SU-DHL-6 (cell line): Measurements from ENCODE around the gene RPL13A.

Experiments used
- H2AFZ ChIP-seq: fragments of 200-600 bp; sonication (generic); 2 replicates; pipeline ENCODE4 v1.6.1; 2014; ENCODE audit warnings: low read depth, mild to moderate bottlenecking, moderate library complexity, mixed read lengths, antibody characterized with exemption, low read length; ENCODE audit not compliant: severe bottlenecking
- H3F3A ChIP-seq: fragments of 200-600 bp; shearing (Covaris generic); 2 replicates; pipeline ENCODE4 v1.6.0; 2016; ENCODE audit warnings: antibody characterized with exemption, mild to moderate bottlenecking; ENCODE audit not compliant: insufficient read depth
- H3K27ac ChIP-seq: fragments of 200-600 bp; sonication (generic); 2 replicates; pipeline ENCODE4 v1.5.1; 2016; ENCODE audit warnings: low read depth, mild to moderate bottlenecking, low read length, moderate library complexity, mixed read lengths
- H3K27me3 ChIP-seq: fragments of 200-600 bp; sonication (generic), shearing (Covaris generic); 2 replicates; pipeline ENCODE4 v1.6.0; 2014; ENCODE audit warnings: mild to moderate bottlenecking, low read length
- H3K36me3 ChIP-seq: fragments of 200-600 bp; sonication (generic); 2 replicates; pipeline ENCODE4 v1.6.1; 2014; ENCODE audit warnings: mild to moderate bottlenecking, low read length, mixed read lengths
- H3K4me2 ChIP-seq: fragments of 300-600, 200-600 bp; shearing (Covaris generic), sonication (generic); 2 replicates; pipeline ENCODE4 v1.6.0; 2014; ENCODE audit warnings: low read length, low read depth, mild to moderate bottlenecking; ENCODE audit not compliant: poor library complexity, severe bottlenecking
- H3K4me3 ChIP-seq: fragments of 200-600 bp; sonication (generic); 2 replicates; pipeline ENCODE4 v1.5.1; 2014; ENCODE audit warnings: antibody characterized with exemption, low read length, mild to moderate bottlenecking, mixed read lengths; ENCODE audit not compliant: insufficient read depth, poor library complexity, severe bottlenecking
- H3K79me2 ChIP-seq: fragments of 200-600 bp; sonication (generic); 2 replicates; pipeline ENCODE4 v1.6.1; 2014; ENCODE audit warnings: mild to moderate bottlenecking, low read length, moderate library complexity; ENCODE audit not compliant: insufficient read depth
- H3K9ac ChIP-seq: fragments of 200-600 bp; sonication (generic); 2 replicates; pipeline ENCODE4 v1.7.0; 2014; ENCODE audit warnings: mild to moderate bottlenecking, low read length
- H3K9me2 ChIP-seq: fragments of 200-600 bp; sonication (generic); replicated peaks from 2 replicates; pipeline ENCODE4 v1.6.1; 2014; ENCODE audit warnings: low read length; ENCODE audit not compliant: insufficient read depth
- H3K9me3 ChIP-seq: fragments of 200-600 bp; sonication (generic); 2 replicates; pipeline ENCODE4 v1.6.1; 2014; ENCODE audit warnings: low read length, mixed read lengths; ENCODE audit not compliant: insufficient read depth
- H4K20me1 ChIP-seq: fragments of 200-600 bp; sonication (generic); 2 replicates; pipeline ENCODE4 v1.6.1; 2014; ENCODE audit warnings: low read depth, mild to moderate bottlenecking, antibody characterized with exemption, low read length, moderate library complexity, mixed read lengths
- EZH2phosphoT487 ChIP-seq: fragments of 200-600 bp; sonication (generic), shearing (Covaris generic); conservative IDR thresholded peaks from 2 replicates; pipeline ENCODE4 v1.6.1; 2018; ENCODE audit warnings: mild to moderate bottlenecking, antibody characterized with exemption, low read length, moderate library complexity, mixed read lengths
- TF ChIP-seq, protein P1 (sequence below): fragments of 200-600 bp; sonication (generic); IDR thresholded peaks from one replicate; pipeline ENCODE4 v1.5.1; 2017; ENCODE audit warnings: antibody characterized with exemption, mild to moderate bottlenecking, low read length, moderate library complexity; ENCODE audit not compliant: insufficient read depth, poor library complexity, severe bottlenecking

Gene RPL13A

DNA sequence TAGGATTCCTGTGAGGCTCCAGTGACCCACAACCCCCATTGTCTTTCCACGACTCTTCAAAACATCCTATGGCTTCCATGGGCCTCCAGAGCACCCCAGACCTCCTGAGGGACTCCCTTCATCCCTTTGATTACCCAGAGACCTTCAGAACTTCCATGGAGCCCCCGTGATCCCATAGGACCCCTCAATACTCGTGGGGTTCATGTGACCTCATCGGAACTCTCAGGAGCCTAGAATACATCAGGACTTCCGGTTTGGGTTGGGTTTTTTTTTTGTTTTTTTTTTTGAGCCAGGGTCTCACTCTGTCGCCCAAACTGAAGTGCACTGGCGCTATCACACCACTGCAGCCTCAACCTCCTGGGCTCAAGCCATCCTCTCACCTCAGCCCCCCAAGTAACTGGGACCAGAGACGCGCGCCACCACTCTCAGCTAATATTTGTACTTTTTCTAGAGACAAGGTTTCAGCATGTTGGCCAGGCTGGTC lies 33.6 kb upstream of the RPL13A start:
- peaks cover 36% of the 10 kb centered on the region for H3K79me2 ChIP-seq
- H3K9me3 ChIP-seq: no peaks in the 10 kb centered on the region
- H3F3A ChIP-seq: peaks cover 21% of the 10 kb centered on the region
- H4K20me1 ChIP-seq: no peaks in the 10 kb centered on the region
- H3K4me3 ChIP-seq: peak overlapping the region; percentile 99
- peak overlapping the region; percentile 98 for H3K9ac ChIP-seq
- H3K9me2 ChIP-seq: no peaks in the 10 kb centered on the region
- no peaks in the 10 kb centered on the region for H3K27me3 ChIP-seq
- H3K36me3 ChIP-seq: no peaks in the 10 kb centered on the region
- H2AFZ ChIP-seq: no peak overlapping the region
- TF ChIP-seq, protein P1, sequence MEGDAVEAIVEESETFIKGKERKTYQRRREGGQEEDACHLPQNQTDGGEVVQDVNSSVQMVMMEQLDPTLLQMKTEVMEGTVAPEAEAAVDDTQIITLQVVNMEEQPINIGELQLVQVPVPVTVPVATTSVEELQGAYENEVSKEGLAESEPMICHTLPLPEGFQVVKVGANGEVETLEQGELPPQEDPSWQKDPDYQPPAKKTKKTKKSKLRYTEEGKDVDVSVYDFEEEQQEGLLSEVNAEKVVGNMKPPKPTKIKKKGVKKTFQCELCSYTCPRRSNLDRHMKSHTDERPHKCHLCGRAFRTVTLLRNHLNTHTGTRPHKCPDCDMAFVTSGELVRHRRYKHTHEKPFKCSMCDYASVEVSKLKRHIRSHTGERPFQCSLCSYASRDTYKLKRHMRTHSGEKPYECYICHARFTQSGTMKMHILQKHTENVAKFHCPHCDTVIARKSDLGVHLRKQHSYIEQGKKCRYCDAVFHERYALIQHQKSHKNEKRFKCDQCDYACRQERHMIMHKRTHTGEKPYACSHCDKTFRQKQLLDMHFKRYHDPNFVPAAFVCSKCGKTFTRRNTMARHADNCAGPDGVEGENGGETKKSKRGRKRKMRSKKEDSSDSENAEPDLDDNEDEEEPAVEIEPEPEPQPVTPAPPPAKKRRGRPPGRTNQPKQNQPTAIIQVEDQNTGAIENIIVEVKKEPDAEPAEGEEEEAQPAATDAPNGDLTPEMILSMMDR: no peak
- no peak for TF ChIP-seq EZH2phosphoT487
- peak overlapping the region; percentile 99 for H3K4me2 ChIP-seq
- H3K27ac ChIP-seq: peak overlapping the region; percentile 93

DNA sequence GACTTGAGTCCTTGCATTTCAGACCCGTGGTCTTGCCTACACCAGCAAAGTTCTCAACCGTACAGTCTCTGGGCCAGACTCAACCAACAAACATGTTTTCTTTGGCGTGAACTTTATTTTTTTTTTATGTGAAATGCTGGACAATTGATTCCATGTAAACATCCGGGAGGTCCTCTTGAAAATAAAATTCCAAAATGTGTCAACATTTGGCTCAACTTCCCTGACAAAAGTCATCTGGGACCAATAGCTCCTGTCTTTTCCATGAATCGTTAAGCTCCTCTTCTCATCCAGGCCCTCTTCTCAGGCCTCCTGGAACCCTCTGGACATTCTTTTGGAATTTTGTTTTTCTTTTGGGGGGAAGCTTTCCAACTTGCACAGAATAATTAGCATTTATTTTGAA lies 31.6 kb upstream of the RPL13A start:
- Histone ChIP-seq H3K4me2 (no peak overlapping the region), H3K9ac (no peak overlapping the region), H3K27ac (no peak overlapping the region), H3K9me3 (no peaks in the 10 kb centered on the region), H3K4me3 (no peak overlapping the region), H3K36me3 (no peaks in the 10 kb centered on the region), H3K79me2 (peaks cover 27% of the 10 kb centered on the region), H4K20me1 (no peaks in the 10 kb centered on the region), H2AFZ (no peak overlapping the region), H3F3A (peaks cover 21% of the 10 kb centered on the region), H3K9me2 (no peaks in the 10 kb centered on the region), H3K27me3 (no peaks in the 10 kb centered on the region)
- TF ChIP-seq, protein P1: no peak

GRCh38 chr19:49456326-49456725 lies 31.1 kb upstream of the RPL13A start:
- Histone ChIP-seq H3K9ac (no peak overlapping the region), H3K79me2 (peaks cover 22% of the 10 kb centered on the region)

More at GRCh38 chr19:49456326-49456725, 31.1 kb upstream of the RPL13A start:
- Histone ChIP-seq H3K27ac (no peak overlapping the region), H3K9me3 (no peaks in the 10 kb centered on the region), H2AFZ (no peak overlapping the region), H3K27me3 (no peaks in the 10 kb centered on the region), H3F3A (peaks cover 21% of the 10 kb centered on the region), H4K20me1 (no peaks in the 10 kb centered on the region), H3K9me2 (no peaks in the 10 kb centered on the region), H3K4me2 (no peak overlapping the region), H3K36me3 (no peaks in the 10 kb centered on the region), H3K4me3 (no peak overlapping the region)
- TF ChIP-seq EZH2phosphoT487: no peak
- TF ChIP-seq, protein P1: no peak
